Calu3 (cell line): Measurements from ENCODE around the gene MAP7D3. TPM values are rescaled to one million over a fixed set of nuclear protein-coding genes. Genes with fewer than 3 reads are reported as not detected.

Experiments used
- BruUV-seq: library from RNA; stranded (reverse); fragments of 400-500 nt; replicated peaks from 2 replicates; lab custom pipeline; 2021; lab: Mats Ljungman, UMichigan
- CTCF ChIA-PET: fragments of 300-600 bp; sonication (Branson Sonifier 250); formaldehyde crosslinking; loops from one replicate; lab custom pipeline; 2022; ENCODE audit warnings: antibody characterized with exemption; lab: Charles Lee
- DNase-seq: peaks from one replicate; pipeline ENCODE4 v3.0.0; 2022
- H3K27ac Mint-ChIP-seq: one replicate; pipeline ENCODE4 v1.8.0; 2022; ENCODE audit warnings: mixed read lengths; ENCODE audit not compliant: unreplicated experiment
- H3K27me3 Mint-ChIP-seq: one replicate; pipeline ENCODE4 v1.8.0; 2022; ENCODE audit warnings: mixed read lengths; ENCODE audit not compliant: unreplicated experiment
- H3K36me3 Mint-ChIP-seq: one replicate; pipeline ENCODE4 v1.8.0; 2022; ENCODE audit warnings: mild to moderate bottlenecking, moderate library complexity, mixed read lengths; ENCODE audit not compliant: insufficient read depth, unreplicated experiment
- H3K4me1 Mint-ChIP-seq: one replicate; pipeline ENCODE4 v1.8.0; 2022; ENCODE audit warnings: mild to moderate bottlenecking, low read depth, mixed read lengths; ENCODE audit not compliant: unreplicated experiment
- H3K4me3 Mint-ChIP-seq: one replicate; pipeline ENCODE4 v1.8.0; 2022; ENCODE audit warnings: mild to moderate bottlenecking, low read depth, moderate library complexity, mixed read lengths; ENCODE audit not compliant: unreplicated experiment
- H3K9me3 Mint-ChIP-seq: one replicate; pipeline ENCODE4 v1.8.0; 2022; ENCODE audit warnings: low read depth, mixed read lengths; ENCODE audit not compliant: unreplicated experiment
- CTCF ChIP-seq: fragments of 200-600 bp; IDR thresholded peaks from one replicate; pipeline ENCODE4 v1.8.0; 2022; ENCODE audit warnings: antibody characterized with exemption; ENCODE audit not compliant: unreplicated experiment
- intact Hi-C: fragments of 100-400 bp; cut with micrococcal nuclease; formaldehyde crosslinking; loops from one replicate; pipeline ENCODE4 v1.10.0; 2022; ENCODE audit not compliant: unreplicated experiment
- total RNA-seq: library from RNA; stranded (reverse); gene quantifications from 2 replicates; pipeline ENCODE4 v1.2.3, GENCODE V29; 2022

The MAP7D3 gene
- total RNA-seq, 1 experiment from 2014 or later: 8.0 TPM

- BruUV-seq: no TSS peak
- intact Hi-C loops: no loop called here
- Mint-ChIP-seq H3K36me3 (no peaks in the 10 kb centered on the region), H3K4me3 (no peak overlapping the region), H3K27me3 (no peaks in the 10 kb centered on the region), H3K9me3 (no peaks in the 10 kb centered on the region), H3K4me1 (peaks cover 14% of the 10 kb centered on the region), H3K27ac (no peak overlapping the region)
- CTCF ChIA-PET: no interaction called here
- DNase-seq: no peak
- TF ChIP-seq CTCF: no peak
Measured at GRCh38 chrX:136194536-136194935, 56.7 kb downstream of the MAP7D3 start.

- no peak for TF ChIP-seq CTCF
- DNase-seq: no peak
- Mint-ChIP-seq H3K4me3 (no peak overlapping the region), H3K4me1 (peaks cover 14% of the 10 kb centered on the region), H3K27ac (no peak overlapping the region), H3K9me3 (no peaks in the 10 kb centered on the region), H3K36me3 (no peaks in the 10 kb centered on the region), H3K27me3 (no peaks in the 10 kb centered on the region)
- intact Hi-C loops: no loop called here
- no TSS peak for BruUV-seq
- CTCF ChIA-PET: no interaction called here
Measured at GRCh38 chrX:136193771-136194170, 57.4 kb downstream of the MAP7D3 start.

GRCh38 chrX:136192839-136193414, 58.3 kb downstream of the MAP7D3 start:
- CTCF ChIA-PET: no interaction called here

GRCh38 chrX:136192135-136192534, 59.1 kb downstream of the MAP7D3 start:
- Mint-ChIP-seq H3K36me3 (no peaks in the 10 kb centered on the region), H3K4me1 (peaks cover 14% of the 10 kb centered on the region), H3K27ac (no peak overlapping the region), H3K4me3 (no peak overlapping the region), H3K27me3 (no peaks in the 10 kb centered on the region), H3K9me3 (no peaks in the 10 kb centered on the region)
- DNase-seq: no peak
- CTCF ChIA-PET: no interaction called here
- no peak for TF ChIP-seq CTCF
- intact Hi-C loops: no loop called here
- BruUV-seq: no TSS peak

More at GRCh38 chrX:136192839-136193414, 58.3 kb downstream of the MAP7D3 start:
- Mint-ChIP-seq H3K4me3 (no peak overlapping the region), H3K27ac (no peak overlapping the region), H3K9me3 (no peaks in the 10 kb centered on the region), H3K4me1 (peaks cover 14% of the 10 kb centered on the region), H3K27me3 (no peaks in the 10 kb centered on the region), H3K36me3 (no peaks in the 10 kb centered on the region)
- TF ChIP-seq CTCF: no peak
- BruUV-seq: no TSS peak
- no peak for DNase-seq
- intact Hi-C loops: no loop called here
